ENCODE data around the gene FCHSD2. TPM values are rescaled to one million over a fixed set of nuclear protein-coding genes. Genes with fewer than 3 reads are reported as not detected.
A peak's percentile ranks its signal among the peaks of the same experiment; 100 is the strongest.
"Not testable (repeated sequence)": the region's sequence is repeated elsewhere in the genome, so short reads cannot be mapped to it uniquely, and the experiment has no call there.

The FCHSD2 gene
- total RNA-seq, 4 donors from 2014 or later, result 6.7 to 95.7 (median 10.2) TPM

- Histone ChIP-seq H3K4me1 (no peaks in the 10 kb centered on the region), H3K9me3 (no peaks in the 10 kb centered on the region), H3K27me3 (no peaks in the 10 kb centered on the region), H3K4me3 (no peak overlapping the region), H3K36me3 (peaks cover 0 to 6% (median 0%) of the 10 kb centered on the region in 3 donors), H3K27ac (no peak overlapping the region)
- no peak for DNase-seq
- TF ChIP-seq CTCF (IDR thresholded peaks at IDR 0.05), result no peak
- no peak for TF ChIP-seq POLR2A (IDR thresholded peaks at IDR 0.05)
These were observed 160.0 kb downstream of the FCHSD2 start for GRCh38 chr11:72981971-72982685.

- Histone ChIP-seq H3K9me3 (no peaks in the 10 kb centered on the region), H3K4me1 (no peaks in the 10 kb centered on the region), H3K36me3 (peaks cover 0 to 6% (median 0%) of the 10 kb centered on the region in 3 donors), H3K4me3 (no peak overlapping the region), H3K27ac (no peak overlapping the region), H3K27me3 (no peaks in the 10 kb centered on the region)
- no peak for DNase-seq
- TF ChIP-seq CTCF (IDR thresholded peaks at IDR 0.05) (no peak), POLR2A (IDR thresholded peaks at IDR 0.05) (no peak)
These were observed 161.0 kb downstream of the FCHSD2 start for GRCh38 chr11:72981080-72981479.

- not testable (repeated sequence) for H3K9me3 ChIP-seq, H3K36me3 ChIP-seq, H3K27ac ChIP-seq, H3K27me3 ChIP-seq, H3K4me1 ChIP-seq, H3K4me3 ChIP-seq, DNase-seq
These were observed 164.3 kb downstream of the FCHSD2 start for GRCh38 chr11:72977782-72978181.

- not testable (repeated sequence) for H3K4me3 ChIP-seq, DNase-seq, H3K9me3 ChIP-seq, H3K27me3 ChIP-seq, H3K36me3 ChIP-seq, H3K4me1 ChIP-seq
- peak overlapping the region in 2 of 4 donors; percentile 27 to 60 for H3K27ac ChIP-seq
These were observed 165.6 kb downstream of the FCHSD2 start for GRCh38 chr11:72976522-72976892.

GRCh38 chr11:72975778-72976521, 166.2 kb downstream of the FCHSD2 start:
- DNase-seq, result no peak
- Histone ChIP-seq H3K4me3 (no peak overlapping the region), H3K27ac (peak overlapping the region in 3 of 4 donors; percentile 19 to 60 (median 27)), H3K4me1 (no peaks in the 10 kb centered on the region), H3K36me3 (no peaks in the 10 kb centered on the region), H3K27me3 (no peaks in the 10 kb centered on the region), H3K9me3 (no peaks in the 10 kb centered on the region)
- TF ChIP-seq POLR2A (IDR thresholded peaks at IDR 0.05), result no peak
- no peak for TF ChIP-seq CTCF (IDR thresholded peaks at IDR 0.05)

- Histone ChIP-seq H3K27ac (no peak overlapping the region), H3K27me3 (no peaks in the 10 kb centered on the region), H3K36me3 (no peaks in the 10 kb centered on the region), H3K4me1 (no peaks in the 10 kb centered on the region), H3K9me3 (no peaks in the 10 kb centered on the region), H3K4me3 (no peak overlapping the region)
- DNase-seq, result no peak
- TF ChIP-seq CTCF (IDR thresholded peaks at IDR 0.05), result no peak
These were observed 167.5 kb downstream of the FCHSD2 start for GRCh38 chr11:72974487-72975205.
